HAP-1 (cell line): ENCODE measurements around the gene TMEM220.
"Not testable (repeated sequence)": the region's sequence is repeated elsewhere in the genome, so short reads cannot be mapped to it uniquely, and the experiment has no call there.

ENCODE experiments used
- DNase-seq, 2 experiments: peaks; one replicate each; pipeline ENCODE4 v3.0.0-alpha.2; 2016 to 2020; ENCODE audit warnings: low spot score in 2 of 2
- H3K27me3 ChIP-seq: fragments of 250-450 bp; sonication (Bioruptor Pico); 2 replicates; pipeline ENCODE4 v1.5.1; 2020; ENCODE audit warnings: low read depth, mild to moderate bottlenecking, moderate library complexity
- H3K36me3 ChIP-seq: fragments of 250-450 bp; sonication (Bioruptor Pico); replicated peaks from 2 replicates; pipeline ENCODE4 v1.5.1; 2020; ENCODE audit warnings: mild to moderate bottlenecking
- H3K4me1 ChIP-seq: fragments of 250-450 bp; sonication (Bioruptor Pico); 2 replicates; pipeline ENCODE4 v1.5.1; 2020; ENCODE audit warnings: mild to moderate bottlenecking
- H3K4me3 ChIP-seq: fragments of 250-450 bp; sonication (Bioruptor Pico); 2 replicates; pipeline ENCODE4 v1.5.1; 2020; ENCODE audit warnings: mild to moderate bottlenecking, moderate library complexity
- H3K9me3 ChIP-seq: fragments of 250-450 bp; sonication (Bioruptor Pico); 2 replicates; pipeline ENCODE4 v1.5.1; 2020; ENCODE audit warnings: mild to moderate bottlenecking, moderate library complexity
- in situ Hi-C: fragments of 300-500 bp; cut with MboI; formaldehyde crosslinking; loops from 3 replicates; pipeline ENCODE4 v1.14.3; 2020; ENCODE audit warnings: low sequenced_read_pairs, inconsistent platforms, mixed read lengths

The TMEM220 gene

GRCh38 chr17:10733666-10734065, 3.8 kb upstream of the TMEM220 start:
- H3K4me3 ChIP-seq: no peak overlapping the region
- H3K4me1 ChIP-seq: peaks cover 6% of the 10 kb centered on the region
- no peaks in the 10 kb centered on the region for H3K36me3 ChIP-seq
- H3K27me3 ChIP-seq: no peaks in the 10 kb centered on the region
- DNase-seq: no peak
- in situ Hi-C loops: loop anchor here (10.0 to 25.0 kb wide), 2 partner anchors 111 to 1254 kb away; partner anchors contain the start of gene ZNF18
- H3K9me3 ChIP-seq: no peaks in the 10 kb centered on the region

- in situ Hi-C loops: loop anchor here (10.0 to 25.0 kb wide), 2 partner anchors 113 to 1255 kb away; partner anchors contain the start of gene ZNF18
- not testable (repeated sequence) for H3K9me3 ChIP-seq, H3K27me3 ChIP-seq, H3K36me3 ChIP-seq, H3K4me1 ChIP-seq, H3K4me3 ChIP-seq, DNase-seq
Measured at GRCh38 chr17:10732121-10732520, 2.3 kb upstream of the TMEM220 start.

- H3K4me3 ChIP-seq: peak overlapping the region; percentile 57
- no peaks in the 10 kb centered on the region for H3K36me3 ChIP-seq
- H3K27me3 ChIP-seq: no peaks in the 10 kb centered on the region
- H3K4me1 ChIP-seq: peaks cover 6% of the 10 kb centered on the region
- in situ Hi-C loops: loop anchor here (10.0 to 25.0 kb wide), 2 partner anchors 113 to 1256 kb away; partner anchors contain the start of gene ZNF18
- DNase-seq: no peak
- no peaks in the 10 kb centered on the region for H3K9me3 ChIP-seq
Measured at GRCh38 chr17:10731408-10731879, 1.6 kb upstream of the TMEM220 start.

GRCh38 chr17:10730247-10730646, 424 bp upstream of the TMEM220 start:
- DNase-seq: peak in 1 of 2 experiments; percentile 31
- not testable (repeated sequence) for H3K27me3 ChIP-seq, H3K9me3 ChIP-seq, H3K4me1 ChIP-seq, H3K36me3 ChIP-seq
- peak overlapping the region; percentile 57 for H3K4me3 ChIP-seq
- in situ Hi-C loops: loop anchor here (10.0 to 25.0 kb wide), 2 partner anchors 115 to 1257 kb away; partner anchors contain the start of gene ZNF18

GRCh38 chr17:10728331-10728892, 1.4 kb downstream of the TMEM220 start:
- in situ Hi-C loops: loop anchor here (25.0 kb wide), 1 partner anchor 1259 kb away; the partner anchor contains the start of gene ZNF18
- Histone ChIP-seq H3K4me3 (peak overlapping the region; percentile 57; the same call in 1 of the 2 replicates), H3K9me3 (no peaks in the 10 kb centered on the region), H3K4me1 (peaks cover 6% of the 10 kb centered on the region), H3K27me3 (no peaks in the 10 kb centered on the region), H3K36me3 (no peaks in the 10 kb centered on the region)
- DNase-seq: no peak

DNA sequence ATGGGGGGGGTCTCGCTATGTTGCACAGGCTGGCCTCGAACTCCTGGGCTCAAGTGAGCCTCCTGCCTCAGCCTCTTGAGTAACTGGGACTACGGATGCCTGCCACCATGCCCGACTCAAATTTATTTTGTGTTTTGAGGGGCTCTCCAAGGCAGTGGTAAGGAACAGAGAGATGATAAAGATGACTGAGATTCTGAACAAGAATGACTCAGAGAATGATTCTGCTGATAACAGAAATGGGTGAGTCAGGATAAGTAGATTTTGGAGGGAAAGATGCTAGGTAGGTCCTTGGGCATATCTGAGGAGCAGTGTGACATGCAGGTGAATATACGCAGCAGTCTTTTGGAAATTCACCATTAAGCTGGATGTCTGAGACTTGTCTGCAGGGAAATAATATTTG, 2.6 kb downstream of the TMEM220 start:
- in situ Hi-C loops: loop anchor here (25.0 kb wide), 1 partner anchor 1260 kb away; the partner anchor contains the start of gene ZNF18
- Histone ChIP-seq H3K4me1 (peaks cover 6% of the 10 kb centered on the region), H3K4me3 (no peak overlapping the region), H3K27me3 (no peaks in the 10 kb centered on the region), H3K9me3 (no peaks in the 10 kb centered on the region), H3K36me3 (no peaks in the 10 kb centered on the region)
- no peak for DNase-seq

DNA sequence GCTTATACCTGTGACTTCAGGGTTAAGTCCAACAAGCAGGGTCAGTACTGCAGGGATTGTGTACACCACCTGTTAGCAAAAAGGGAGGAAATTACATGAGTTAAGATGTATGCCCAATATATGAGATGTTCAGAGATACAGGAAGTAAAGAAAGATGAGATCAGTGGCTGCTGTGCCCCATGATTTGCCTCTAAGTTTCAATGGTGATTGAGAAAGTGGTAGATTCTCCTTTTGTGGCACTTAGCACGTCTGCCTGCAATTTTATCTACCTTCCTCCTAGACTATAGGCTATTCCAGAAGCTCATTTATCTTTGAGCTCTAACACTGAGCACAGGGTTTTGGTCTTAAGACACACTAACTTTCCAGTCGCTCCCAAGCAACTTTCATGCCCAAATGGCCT, 3.6 kb downstream of the TMEM220 start:
- in situ Hi-C loops: loop anchor here (25.0 kb wide), 1 partner anchor 1261 kb away; the partner anchor contains the start of gene ZNF18
- DNase-seq: no peak
- no peak overlapping the region for H3K4me3 ChIP-seq
- no peaks in the 10 kb centered on the region; the same call in 1 of the 2 replicates for H3K4me1 ChIP-seq
- H3K27me3 ChIP-seq: no peaks in the 10 kb centered on the region
- no peaks in the 10 kb centered on the region for H3K36me3 ChIP-seq
- H3K9me3 ChIP-seq: no peaks in the 10 kb centered on the region

- Histone ChIP-seq H3K27me3 (no peaks in the 10 kb centered on the region), H3K4me3 (no peak overlapping the region), H3K9me3 (no peaks in the 10 kb centered on the region), H3K4me1 (no peaks in the 10 kb centered on the region; the same call in 1 of the 2 replicates), H3K36me3 (peaks cover under 1% of the 10 kb centered on the region; the same call in 1 of the 2 replicates)
- in situ Hi-C loops: loop anchor here (25.0 kb wide), 1 partner anchor 1262 kb away; the partner anchor contains the start of gene ZNF18
- DNase-seq: no peak
Measured at GRCh38 chr17:10725262-10725661, 4.6 kb downstream of the TMEM220 start.

DNA sequence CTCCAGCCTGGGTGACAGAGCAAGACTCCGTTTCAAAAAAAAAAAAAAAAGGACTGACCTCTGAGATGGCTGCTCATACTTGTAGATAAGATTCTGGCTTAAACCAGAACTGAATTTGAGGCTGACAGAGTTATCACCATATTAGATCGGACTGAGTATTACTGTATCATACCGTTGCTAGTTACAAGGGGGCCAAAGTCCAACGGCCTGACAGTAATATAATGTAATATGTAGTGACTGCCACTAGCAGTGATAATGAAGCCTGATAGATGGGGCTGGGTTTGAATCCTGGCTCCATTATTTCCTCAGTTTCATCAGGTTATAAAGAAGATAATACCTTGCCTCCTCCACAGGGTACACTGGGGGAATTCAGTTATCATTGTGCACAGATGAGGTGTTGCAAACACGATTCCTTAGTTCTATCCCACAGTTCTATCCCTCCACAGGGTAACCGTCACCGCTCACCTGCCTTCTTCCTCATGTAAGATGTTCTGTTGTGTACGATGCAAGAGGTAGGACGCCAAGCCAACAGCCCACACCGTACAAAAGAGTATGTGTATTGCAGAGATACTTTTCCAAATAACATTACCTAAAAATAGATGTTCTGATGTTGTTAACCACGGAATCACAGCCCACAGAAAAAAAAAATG, 5.2 kb downstream of the TMEM220 start:
- peaks cover 3% of the 10 kb centered on the region; the same call in 1 of the 2 replicates for H3K36me3 ChIP-seq
- in situ Hi-C loops: loop anchor here (25.0 kb wide), 1 partner anchor 1263 kb away; the partner anchor contains the start of gene ZNF18
- H3K4me3 ChIP-seq: no peak overlapping the region
- H3K4me1 ChIP-seq: no peaks in the 10 kb centered on the region
- H3K9me3 ChIP-seq: no peaks in the 10 kb centered on the region
- no peak for DNase-seq
- H3K27me3 ChIP-seq: no peaks in the 10 kb centered on the region

- Histone ChIP-seq H3K9me3 (no peaks in the 10 kb centered on the region), H3K36me3 (peaks cover 3% of the 10 kb centered on the region; the same call in 1 of the 2 replicates), H3K4me3 (no peak overlapping the region), H3K27me3 (no peaks in the 10 kb centered on the region), H3K4me1 (no peaks in the 10 kb centered on the region)
- in situ Hi-C loops: no loop called here
- no peak for DNase-seq
Measured at GRCh38 chr17:10718547-10718946, 11.3 kb downstream of the TMEM220 start.

DNA sequence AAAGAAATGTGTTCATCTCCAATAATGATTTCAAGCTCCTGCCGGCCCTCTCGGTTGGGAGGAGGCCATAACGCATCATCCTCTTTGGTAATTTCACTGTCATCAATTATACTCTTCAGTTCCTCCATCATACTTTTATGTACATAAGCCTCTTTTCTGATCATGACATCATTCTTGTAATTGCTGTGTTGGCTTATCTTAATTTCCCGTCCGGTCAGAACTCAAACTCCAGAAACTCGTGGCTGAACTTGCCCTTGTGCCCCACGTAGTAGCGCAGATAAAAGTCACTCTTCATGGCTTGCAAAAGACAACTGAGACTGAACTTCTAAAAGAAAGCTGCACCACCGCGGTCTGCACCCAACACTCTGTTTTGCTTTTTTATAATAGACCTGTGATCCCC, 13.6 kb downstream of the TMEM220 start:
- DNase-seq: no peak
- in situ Hi-C loops: no loop called here
- peaks cover 2% of the 10 kb centered on the region for H3K4me1 ChIP-seq
- H3K9me3 ChIP-seq: no peaks in the 10 kb centered on the region
- no peaks in the 10 kb centered on the region for H3K27me3 ChIP-seq
- H3K36me3 ChIP-seq: peaks cover 19% of the 10 kb centered on the region
- no peak overlapping the region for H3K4me3 ChIP-seq

DNA sequence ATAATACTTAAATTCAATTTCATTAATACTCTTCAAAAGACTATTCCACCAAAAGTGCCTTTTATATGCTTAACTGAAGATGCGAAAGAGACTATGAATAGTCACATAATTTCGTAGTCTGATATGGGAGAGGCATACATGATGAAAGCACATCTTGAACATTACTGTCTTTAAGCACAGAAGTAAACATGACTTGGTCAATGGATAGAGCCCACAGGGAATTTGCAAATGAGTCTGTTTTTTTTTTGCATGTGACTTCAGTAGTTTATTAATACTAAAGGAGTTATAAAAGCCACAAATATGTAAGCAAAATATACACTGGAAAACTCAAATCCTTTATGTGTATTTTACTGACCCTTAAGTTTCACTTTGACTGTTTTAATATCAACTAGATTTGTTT, 16.5 kb downstream of the TMEM220 start:
- H3K4me3 ChIP-seq: no peak overlapping the region
- no peaks in the 10 kb centered on the region for H3K27me3 ChIP-seq
- DNase-seq: no peak
- in situ Hi-C loops: no loop called here
- H3K4me1 ChIP-seq: peaks cover 12% of the 10 kb centered on the region
- H3K36me3 ChIP-seq: peaks cover 35% of the 10 kb centered on the region
- no peaks in the 10 kb centered on the region for H3K9me3 ChIP-seq

- Histone ChIP-seq H3K4me3 (no peak overlapping the region), H3K36me3 (peaks cover 45% of the 10 kb centered on the region), H3K4me1 (peaks cover 7% of the 10 kb centered on the region), H3K9me3 (no peaks in the 10 kb centered on the region), H3K27me3 (no peaks in the 10 kb centered on the region)
- in situ Hi-C loops: no loop called here
- DNase-seq: no peak
Measured at GRCh38 chr17:10705727-10706126, 24.1 kb downstream of the TMEM220 start.

GRCh38 chr17:10702574-10702973, 27.2 kb downstream of the TMEM220 start:
- DNase-seq: no peak
- Histone ChIP-seq H3K27me3 (no peaks in the 10 kb centered on the region), H3K36me3 (peaks cover 24% of the 10 kb centered on the region), H3K4me3 (no peak overlapping the region), H3K4me1 (peaks cover 8% of the 10 kb centered on the region), H3K9me3 (no peaks in the 10 kb centered on the region)
- in situ Hi-C loops: no loop called here
